Lower lobe of right lung (tissue), 2 donors: ENCODE results near the gene RECQL5. TPM values are rescaled to one million over a fixed set of nuclear protein-coding genes. Genes with fewer than 3 reads are reported as not detected.

Experiments
- ATAC-seq, 2 donors: fragments of 200-7000 bp; cut with Tn5 transposase; one replicate each; pipeline ENCODE4 v1.9.1; 2020 to 2022; ENCODE audit warnings: mild to moderate bottlenecking in 2 of 2, moderate library complexity in 2 of 2
- DNase-seq: peaks from one replicate; pipeline ENCODE4 v3.0.0-alpha.2; 2020
- H3K27ac ChIP-seq: fragments of 200-600 bp; one replicate; pipeline ENCODE4 v1.8.0; 2022
- H3K27me3 ChIP-seq: fragments of 200-600 bp; one replicate; pipeline ENCODE4 v1.8.0; 2022; ENCODE audit warnings: low read depth
- H3K36me3 ChIP-seq: fragments of 200-600 bp; one replicate; pipeline ENCODE4 v1.8.0; 2022; ENCODE audit warnings: mild to moderate bottlenecking
- H3K4me1 ChIP-seq: fragments of 200-600 bp; one replicate; pipeline ENCODE4 v1.8.0; 2022
- H3K4me3 ChIP-seq: fragments of 200-600 bp; one replicate; pipeline ENCODE4 v1.8.0; 2022; ENCODE audit warnings: mild to moderate bottlenecking
- H3K9me3 ChIP-seq: fragments of 200-600 bp; one replicate; pipeline ENCODE4 v1.8.0; 2022
- intact Hi-C: fragments of 100-400 bp; cut with DNase I; formaldehyde crosslinking; loops from one replicate; pipeline ENCODE4 v1.11.0; 2022
- total RNA-seq: library from RNA; stranded (reverse); fragmentation: NEBNext Ultra II Directional; extraction: Animal tissue kit (Norgen Biotek cat#: 25700); gene quantifications from one replicate; pipeline ENCODE4 v1.2.1, GENCODE V29; 2021
- TF ChIP-seq, protein P1 (sequence below): fragments of 200-600 bp; IDR thresholded peaks from one replicate; pipeline ENCODE4 v1.8.0; 2022; ENCODE audit warnings: antibody characterized with exemption, mild to moderate bottlenecking
- donor health status: DM: no; HTN: yes; CAD: no; lungs with severe emphysema.

The RECQL5 gene
- total RNA-seq, 1 donor from 2014 or later = 39.4 TPM

DNA sequence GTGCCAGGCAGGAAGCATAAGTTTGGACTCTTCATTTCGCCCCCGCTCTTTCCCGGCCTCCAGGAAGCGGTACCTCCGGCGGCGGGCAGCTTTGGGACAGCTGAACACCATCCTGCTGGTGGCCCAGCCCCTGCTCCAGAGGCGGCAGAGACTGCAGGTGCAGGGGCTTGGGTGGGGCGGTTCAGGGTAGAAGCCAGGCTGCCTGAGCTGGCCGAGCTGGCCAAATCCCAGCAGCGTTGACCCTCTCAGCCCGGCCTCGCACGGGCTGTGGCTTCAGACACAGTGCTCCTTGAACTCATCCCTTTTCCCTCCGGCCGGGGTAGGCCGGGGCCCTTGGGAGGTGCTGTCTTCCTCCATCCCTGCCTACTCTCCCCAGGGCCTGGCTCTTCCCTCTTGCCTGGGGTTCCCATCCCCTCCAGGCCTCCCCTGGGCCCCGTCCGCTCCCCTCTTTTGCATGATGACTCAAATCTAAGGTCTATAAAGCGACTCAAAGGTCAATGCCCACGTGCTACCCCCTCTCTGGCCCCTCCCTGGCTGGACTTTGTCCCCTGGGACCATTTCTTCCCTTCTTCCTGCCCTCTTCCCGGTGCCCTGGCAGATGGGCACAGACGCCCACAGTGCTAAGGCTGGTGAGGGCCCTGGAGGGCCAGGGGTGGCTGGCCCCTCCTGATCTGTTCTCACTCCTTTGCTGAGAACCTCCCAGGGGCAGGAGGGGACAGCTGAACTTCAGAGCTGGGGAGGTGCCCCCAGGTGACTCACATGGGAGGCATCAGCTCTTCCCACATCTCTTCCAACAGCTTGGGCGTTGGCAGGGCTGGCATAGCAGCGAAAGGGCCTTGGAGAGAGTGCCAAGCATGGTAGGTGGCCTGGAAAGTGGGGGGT lies 56.6 kb downstream of the RECQL5 start:
- DNase-seq (no peak), ATAC-seq (no peak)
- TF ChIP-seq, protein P1, sequence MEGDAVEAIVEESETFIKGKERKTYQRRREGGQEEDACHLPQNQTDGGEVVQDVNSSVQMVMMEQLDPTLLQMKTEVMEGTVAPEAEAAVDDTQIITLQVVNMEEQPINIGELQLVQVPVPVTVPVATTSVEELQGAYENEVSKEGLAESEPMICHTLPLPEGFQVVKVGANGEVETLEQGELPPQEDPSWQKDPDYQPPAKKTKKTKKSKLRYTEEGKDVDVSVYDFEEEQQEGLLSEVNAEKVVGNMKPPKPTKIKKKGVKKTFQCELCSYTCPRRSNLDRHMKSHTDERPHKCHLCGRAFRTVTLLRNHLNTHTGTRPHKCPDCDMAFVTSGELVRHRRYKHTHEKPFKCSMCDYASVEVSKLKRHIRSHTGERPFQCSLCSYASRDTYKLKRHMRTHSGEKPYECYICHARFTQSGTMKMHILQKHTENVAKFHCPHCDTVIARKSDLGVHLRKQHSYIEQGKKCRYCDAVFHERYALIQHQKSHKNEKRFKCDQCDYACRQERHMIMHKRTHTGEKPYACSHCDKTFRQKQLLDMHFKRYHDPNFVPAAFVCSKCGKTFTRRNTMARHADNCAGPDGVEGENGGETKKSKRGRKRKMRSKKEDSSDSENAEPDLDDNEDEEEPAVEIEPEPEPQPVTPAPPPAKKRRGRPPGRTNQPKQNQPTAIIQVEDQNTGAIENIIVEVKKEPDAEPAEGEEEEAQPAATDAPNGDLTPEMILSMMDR = no peak
- H3K4me1 ChIP-seq = no peaks in the 10 kb centered on the region
- no peak overlapping the region for H3K27ac ChIP-seq
- peaks cover 59% of the 10 kb centered on the region for H3K36me3 ChIP-seq
- intact Hi-C loops = no loop called here
- H3K27me3 ChIP-seq = no peaks in the 10 kb centered on the region
- H3K4me3 ChIP-seq = no peak overlapping the region
- no peaks in the 10 kb centered on the region for H3K9me3 ChIP-seq

DNA sequence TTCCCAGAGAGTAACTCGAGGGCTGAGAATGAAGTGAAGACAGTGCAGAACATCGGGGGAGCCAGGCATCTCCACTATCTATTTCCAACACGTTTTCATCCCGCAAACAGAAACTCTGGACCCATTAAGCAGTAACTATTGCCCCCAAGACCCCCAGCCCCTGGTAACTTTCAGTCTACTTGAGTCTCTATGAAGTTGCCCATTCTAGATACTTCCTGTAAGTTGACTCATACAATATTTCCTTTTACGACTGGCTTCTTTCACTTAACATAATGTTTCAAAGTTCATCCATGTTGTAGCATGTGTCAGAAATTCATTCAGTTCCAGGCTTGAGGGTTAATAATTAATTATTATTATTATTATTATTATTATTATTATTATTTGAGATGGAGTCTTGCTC lies 59.9 kb downstream of the RECQL5 start:
- DNase-seq = no peak
- Histone ChIP-seq H3K27me3 (no peaks in the 10 kb centered on the region), H3K4me1 (no peaks in the 10 kb centered on the region), H3K4me3 (no peak overlapping the region), H3K27ac (no peak overlapping the region), H3K36me3 (peaks cover 27% of the 10 kb centered on the region), H3K9me3 (no peaks in the 10 kb centered on the region)
- no peak for ATAC-seq
- intact Hi-C loops = no loop called here
- TF ChIP-seq, protein P1 = no peak

DNA sequence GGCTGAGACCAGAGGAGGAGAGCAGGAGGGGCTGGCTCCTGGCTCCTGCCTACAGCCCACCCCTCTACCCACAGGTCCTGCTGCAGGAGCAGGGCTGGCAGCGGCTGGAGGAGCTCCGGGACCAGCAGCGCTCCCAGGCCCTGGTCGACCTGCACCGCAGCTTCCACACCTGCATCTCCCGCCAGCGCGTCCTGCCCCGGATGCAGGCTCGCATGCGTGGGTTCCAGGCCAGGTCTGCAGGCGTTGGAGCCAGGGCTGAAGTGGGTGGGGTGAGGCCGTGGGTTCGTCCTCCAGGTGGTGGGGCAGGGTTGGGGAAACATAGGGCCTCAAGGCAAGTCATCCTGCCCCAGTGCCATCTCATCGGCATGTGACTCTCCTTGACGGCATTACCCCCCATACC lies 61.2 kb downstream of the RECQL5 start:
- H3K9me3 ChIP-seq = no peaks in the 10 kb centered on the region
- H3K27ac ChIP-seq = no peak overlapping the region
- no peak overlapping the region for H3K4me3 ChIP-seq
- intact Hi-C loops = no loop called here
- no peaks in the 10 kb centered on the region for H3K27me3 ChIP-seq
- peaks cover 15% of the 10 kb centered on the region for H3K36me3 ChIP-seq
- DNase-seq (no peak), ATAC-seq (no peak)
- TF ChIP-seq, protein P1 = no peak
- H3K4me1 ChIP-seq = no peaks in the 10 kb centered on the region

DNA sequence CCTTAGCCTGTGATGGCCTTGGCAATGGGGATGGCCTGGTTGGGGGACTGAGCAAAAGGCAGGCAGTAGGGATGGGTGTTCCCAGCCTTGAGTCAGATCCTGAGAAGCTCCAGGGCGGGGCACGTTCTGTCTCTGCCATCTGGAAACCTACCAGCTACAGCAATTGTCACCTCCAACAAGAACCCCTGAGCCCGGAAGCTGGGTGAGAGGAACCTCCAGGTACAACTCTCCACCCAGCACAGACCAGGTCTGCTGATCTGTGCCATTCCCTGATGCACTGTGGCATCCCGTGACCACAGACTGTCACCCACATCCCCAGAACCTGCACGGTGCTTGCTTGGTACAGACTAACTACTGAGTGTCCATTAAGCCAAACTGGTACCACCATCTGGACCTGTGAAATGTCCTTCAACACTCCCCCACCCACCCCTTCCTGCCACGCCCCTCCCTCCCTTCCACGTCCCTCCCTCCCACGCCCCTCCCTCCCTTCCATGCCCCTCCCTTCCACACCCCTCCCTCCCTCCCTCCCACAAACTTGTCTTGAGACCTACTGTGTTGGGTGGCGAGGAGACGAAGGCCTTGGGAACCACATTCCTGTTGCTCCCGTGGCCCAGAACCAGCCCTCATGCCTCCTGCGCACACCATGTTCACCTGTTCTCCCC lies 62.8 kb downstream of the RECQL5 start:
- TF ChIP-seq, protein P1 = no peak
- Histone ChIP-seq H3K27me3 (no peaks in the 10 kb centered on the region), H3K9me3 (no peaks in the 10 kb centered on the region), H3K4me3 (no peak overlapping the region), H3K4me1 (no peaks in the 10 kb centered on the region), H3K27ac (no peak overlapping the region), H3K36me3 (peaks cover 5% of the 10 kb centered on the region)
- intact Hi-C loops = no loop called here
- ATAC-seq (no peak), DNase-seq (no peak)

DNA sequence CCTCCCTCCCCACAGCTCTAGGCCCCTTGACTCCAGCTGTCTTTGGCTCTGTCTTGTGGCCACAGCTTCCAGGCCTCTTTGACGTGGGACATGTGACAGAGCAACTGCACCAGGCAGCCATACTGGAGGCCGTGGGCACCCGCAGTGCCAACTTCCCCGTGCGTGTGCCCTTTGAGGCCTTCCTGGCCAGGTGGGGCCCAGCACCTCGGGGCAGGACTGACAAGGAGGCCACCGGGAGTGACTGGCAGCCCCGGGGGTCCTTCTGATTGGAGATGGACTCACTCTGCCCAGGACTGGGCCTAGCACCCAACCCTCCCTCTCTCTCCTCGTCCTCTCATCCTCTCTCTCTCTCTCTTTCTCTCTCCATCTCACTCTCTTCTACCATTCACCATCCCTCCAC lies 63.8 kb downstream of the RECQL5 start:
- Histone ChIP-seq H3K9me3 (no peaks in the 10 kb centered on the region), H3K36me3 (peaks cover 5% of the 10 kb centered on the region), H3K27ac (no peak overlapping the region), H3K4me1 (no peaks in the 10 kb centered on the region), H3K27me3 (no peaks in the 10 kb centered on the region), H3K4me3 (no peak overlapping the region)
- intact Hi-C loops = no loop called here
- TF ChIP-seq, protein P1 = no peak
- DNase-seq = no peak
- ATAC-seq = no peak
